Right lobe of liver (tissue), 6 donors: ENCODE measurements around the gene ABHD2. TPM values are rescaled to one million over a fixed set of nuclear protein-coding genes. Genes with fewer than 3 reads are reported as not detected.

Source experiments
- ATAC-seq, 4 donors: fragments of 200-7000 bp; cut with Tn5 transposase; one replicate each; pipeline ENCODE4 v1.9.1; 2020; ENCODE audit warnings: mild to moderate bottlenecking in 4 of 4, moderate library complexity in 4 of 4
- DNase-seq, 3 donors: peaks; one replicate each; pipeline ENCODE4 v3.0.0-alpha.2; 2020
- H3K27ac ChIP-seq, 3 donors: fragments of 200-600 bp; one replicate each; pipeline ENCODE4 v1.8.0; 2022
- H3K27me3 ChIP-seq, 2 donors: fragments of 200-600 bp; one replicate each; pipeline ENCODE4 v1.8.0; 2022
- H3K36me3 ChIP-seq, 4 donors: fragments of 200-600 bp; sonication (generic) in 1 of 4; one replicate each; pipeline versions ENCODE4 v1.5.1 to v1.8.0; 2017 to 2022; ENCODE audit warnings: control low read depth in 1 of 4
- H3K4me1 ChIP-seq, 4 donors: fragments of 200-600 bp; sonication (generic) in 1 of 4; one replicate each; pipeline versions ENCODE4 v1.5.1 to v1.8.0; 2017 to 2022; ENCODE audit warnings: control low read depth in 1 of 4
- H3K4me3 ChIP-seq, 3 donors: fragments of 200-600 bp; one replicate each; pipeline ENCODE4 v1.8.0; 2022
- H3K9me3 ChIP-seq, 4 donors: fragments of 200-600 bp; sonication (generic) in 1 of 4; one replicate each; pipeline versions ENCODE4 v1.5.1 to v1.8.0; 2017 to 2022; ENCODE audit warnings: control low read depth in 1 of 4
- POLR2A ChIP-seq: fragments of 450-650 bp; IDR thresholded peaks from one replicate; pipeline ENCODE4 v1.6.1; 2017; ENCODE audit warnings: antibody characterized with exemption, mild to moderate bottlenecking
- WGBS: methylation state at CpG from one replicate; pipeline ENCODE4 v1.1.6; 2018; ENCODE audit warnings: low coverage, low lambda C conversion rate; ENCODE audit not compliant: insufficient coverage; ENCODE audit errors: missing lambda C conversion rate; 5-methylcytosine and 5-hydroxymethylcytosine counted together
- intact Hi-C, 2 donors: fragments of 100-400 bp; cut with DNase I; formaldehyde crosslinking; loops; one replicate each; pipeline versions ENCODE4 v1.11.2 to v1.14.1; 2022
- total RNA-seq, 6 experiments: library from RNA; depleted of rRNA in 2 of 6; stranded (reverse); fragments of >200 nt in 2 of 6; fragmentation: NEBNext Ultra II Directional in 3 of 6; extraction: Animal tissue kit (Norgen Biotek cat#: 25700) in 3 of 6; gene quantifications; one replicate each; pipeline versions ENCODE4 v1.1.0 to v1.2.4, GENCODE V29; 2016 to 2023
- TF ChIP-seq, protein P1 (sequence below), 4 donors: fragments of 200-600 bp in 3 of 4; fragments of 450-650 bp in 1 of 4; IDR thresholded peaks; one replicate each; pipeline versions ENCODE4 v1.5.1 to v1.8.0; 2016 to 2022; ENCODE audit warnings: antibody characterized with exemption in 4 of 4, mild to moderate bottlenecking in 2 of 4
- donor health status: DM: no; HTN: yes; CAD: no.
- donor health status: DM: no; HTN: no; CAD: no.
- donor health status: DM: no; HTN: no; CAD: no.
- donor health status: DM: no; HTN: yes; CAD: no.
- donor health status: DM: no; HTN: yes; CAD: no.

The ABHD2 gene
- total RNA-seq, 6 experiments from 2014 or later, result 136 to 392 (median 315) TPM

DNA sequence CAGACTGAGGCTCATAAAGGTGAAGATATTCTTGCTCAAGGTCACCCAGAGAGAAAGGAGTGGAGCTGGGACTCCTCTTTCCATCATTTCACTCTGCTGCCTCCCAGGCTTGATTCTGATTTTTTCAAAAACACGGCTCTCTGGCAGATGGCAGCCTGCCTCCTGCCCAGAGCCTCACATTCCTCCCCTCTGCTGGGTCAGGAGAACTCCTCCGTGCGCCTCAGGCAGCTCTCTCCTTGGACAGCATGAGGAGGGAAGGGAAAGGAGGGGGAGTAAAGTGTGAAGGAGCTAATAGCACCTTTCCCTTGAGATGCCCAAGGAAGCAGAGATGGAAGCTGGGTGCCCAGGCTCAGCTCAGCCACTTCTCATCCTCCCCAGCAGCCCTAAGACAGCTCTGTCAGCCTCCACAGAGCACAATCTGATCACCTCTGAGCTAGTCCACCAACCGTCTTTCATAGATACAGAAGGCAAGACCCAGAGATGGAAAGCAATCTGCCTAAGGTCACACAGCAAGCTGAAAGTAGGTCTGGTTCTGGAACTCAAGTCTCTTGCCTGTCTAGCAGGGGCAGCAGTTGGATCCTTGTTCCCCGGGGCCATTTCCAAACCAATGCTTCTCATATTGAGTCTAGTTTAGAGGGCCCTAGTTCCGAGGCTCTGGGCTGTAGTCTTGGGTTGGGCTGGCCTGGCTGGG is 129.6 kb downstream of the ABHD2 start:
- no peak for ATAC-seq
- intact Hi-C loops, result no loop called here
- no peaks in the 10 kb centered on the region for H3K9me3 ChIP-seq
- TF ChIP-seq POLR2A, result no peak
- TF ChIP-seq, protein P1, sequence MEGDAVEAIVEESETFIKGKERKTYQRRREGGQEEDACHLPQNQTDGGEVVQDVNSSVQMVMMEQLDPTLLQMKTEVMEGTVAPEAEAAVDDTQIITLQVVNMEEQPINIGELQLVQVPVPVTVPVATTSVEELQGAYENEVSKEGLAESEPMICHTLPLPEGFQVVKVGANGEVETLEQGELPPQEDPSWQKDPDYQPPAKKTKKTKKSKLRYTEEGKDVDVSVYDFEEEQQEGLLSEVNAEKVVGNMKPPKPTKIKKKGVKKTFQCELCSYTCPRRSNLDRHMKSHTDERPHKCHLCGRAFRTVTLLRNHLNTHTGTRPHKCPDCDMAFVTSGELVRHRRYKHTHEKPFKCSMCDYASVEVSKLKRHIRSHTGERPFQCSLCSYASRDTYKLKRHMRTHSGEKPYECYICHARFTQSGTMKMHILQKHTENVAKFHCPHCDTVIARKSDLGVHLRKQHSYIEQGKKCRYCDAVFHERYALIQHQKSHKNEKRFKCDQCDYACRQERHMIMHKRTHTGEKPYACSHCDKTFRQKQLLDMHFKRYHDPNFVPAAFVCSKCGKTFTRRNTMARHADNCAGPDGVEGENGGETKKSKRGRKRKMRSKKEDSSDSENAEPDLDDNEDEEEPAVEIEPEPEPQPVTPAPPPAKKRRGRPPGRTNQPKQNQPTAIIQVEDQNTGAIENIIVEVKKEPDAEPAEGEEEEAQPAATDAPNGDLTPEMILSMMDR (IDR thresholded peaks at IDR 0.05), result no peak
- peak in 1 of 3 donors; percentile 10 for DNase-seq
- no peak overlapping the region for H3K4me3 ChIP-seq
- 50% methylated on average over 3 of the region's 6 CpGs for WGBS
- H3K27me3 ChIP-seq, result no peaks in the 10 kb centered on the region
- H3K27ac ChIP-seq, result no peak overlapping the region
- H3K36me3 ChIP-seq, result no peaks in the 10 kb centered on the region
- H3K4me1 ChIP-seq, result no peaks in the 10 kb centered on the region

GRCh38 chr15:89218531-89218930 is 130.3 kb downstream of the ABHD2 start:
- 84% methylated on average over 2 of the region's 8 CpGs for WGBS
- intact Hi-C loops, result no loop called here

DNA sequence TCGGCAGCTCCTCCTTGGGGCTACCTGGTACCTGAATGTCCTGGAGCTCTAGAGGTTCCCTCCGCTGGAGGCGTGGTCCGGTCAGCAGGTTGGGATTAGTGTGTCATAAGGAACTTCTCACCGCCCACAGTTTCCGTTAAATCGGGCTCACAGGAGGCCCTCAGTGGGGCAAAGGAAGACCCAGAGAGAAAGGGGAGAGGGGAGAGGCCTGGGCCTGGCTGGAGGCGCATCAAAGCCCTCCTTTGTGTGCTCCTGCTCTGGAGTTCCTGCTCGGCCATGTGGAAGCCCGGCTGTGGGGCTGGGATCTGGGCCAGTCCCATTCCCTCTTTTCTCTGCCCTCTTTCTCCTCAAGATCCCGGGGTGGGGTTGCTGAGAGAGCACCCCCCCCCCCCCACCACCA is 133.3 kb downstream of the ABHD2 start, which contains the start of gene RLBP1:
TSS of gene RLBP1 (minus strand) at position 37 of the 400 bp plus-strand sequence. CDS start 2,604 bp downstream, outside the sequence.
- H3K27me3 ChIP-seq, result no peaks in the 10 kb centered on the region

More at GRCh38 chr15:89218531-89218930, 130.3 kb downstream of the ABHD2 start:
- no peak for ATAC-seq
- no peak for DNase-seq
- Histone ChIP-seq H3K4me3 (no peak overlapping the region), H3K9me3 (no peaks in the 10 kb centered on the region), H3K36me3 (no peaks in the 10 kb centered on the region), H3K4me1 (no peaks in the 10 kb centered on the region), H3K27ac (no peak overlapping the region), H3K27me3 (no peaks in the 10 kb centered on the region)
- TF ChIP-seq, protein P1 (IDR thresholded peaks at IDR 0.05), result no peak
- no peak for TF ChIP-seq POLR2A

DNA sequence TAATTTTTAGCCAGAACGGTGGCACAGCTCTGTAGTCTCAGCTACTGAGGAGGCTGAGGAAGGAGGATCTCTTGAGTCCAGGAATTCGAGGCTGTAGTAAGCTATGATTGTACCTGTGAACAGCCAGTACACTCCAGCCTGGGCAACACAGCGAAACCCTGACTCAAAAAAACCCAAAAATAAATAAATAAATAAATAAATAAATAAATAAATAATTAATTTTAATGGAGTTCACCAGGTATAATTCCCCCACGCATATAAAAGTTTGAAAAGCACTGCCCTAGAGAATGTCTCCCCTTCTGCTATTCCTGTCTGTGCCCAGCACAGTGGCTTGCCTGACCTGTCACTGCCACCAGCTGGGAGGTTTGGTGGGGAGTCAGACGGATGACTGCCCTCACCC is 137.3 kb downstream of the ABHD2 start:
- DNase-seq, result no peak
- Histone ChIP-seq H3K27me3 (no peaks in the 10 kb centered on the region), H3K4me3 (no peak overlapping the region), H3K4me1 (no peaks in the 10 kb centered on the region), H3K27ac (no peak overlapping the region), H3K9me3 (no peaks in the 10 kb centered on the region), H3K36me3 (no peaks in the 10 kb centered on the region)
- ATAC-seq, result no peak
- intact Hi-C loops, result no loop called here
- no peak for TF ChIP-seq POLR2A
- TF ChIP-seq, protein P1 (IDR thresholded peaks at IDR 0.05), result no peak
- WGBS, result 89% methylated on average over 3 of the region's 5 CpGs

More for the DNA sequence above, 133.3 kb downstream of the ABHD2 start, which contains the start of gene RLBP1:
- Histone ChIP-seq H3K36me3 (no peaks in the 10 kb centered on the region), H3K4me3 (no peak within 1 kb of the TSS), H3K4me1 (no peaks in the 10 kb centered on the region), H3K9me3 (no peaks in the 10 kb centered on the region), H3K27ac (no peak within 1 kb of the TSS)
- intact Hi-C loops, result no loop called here
- WGBS, result no CpG with 5 or more reads among the region's 11 CpGs
- TF ChIP-seq, protein P1 (IDR thresholded peaks at IDR 0.05), result no peak
- no peak for TF ChIP-seq POLR2A
- ATAC-seq (no peak), DNase-seq (no peak)
